Activated CD8-positive, alpha-beta memory T cell treated with anti-CD3 and anti-CD28 coated beads, Interleukin-2, amount 50 U/mL, for 1 hour (primary cell): Measurements from ENCODE around the gene TCEAL8.
"Not testable (repeated sequence)": the region's sequence is repeated elsewhere in the genome, so short reads cannot be mapped to it uniquely, and the experiment has no call there.

Experiments
- DNase-seq: peaks from one replicate; pipeline ENCODE4 v3.0.0-alpha.2; 2020; ENCODE audit errors: extremely low read depth

TCEAL8 gene, protein sequence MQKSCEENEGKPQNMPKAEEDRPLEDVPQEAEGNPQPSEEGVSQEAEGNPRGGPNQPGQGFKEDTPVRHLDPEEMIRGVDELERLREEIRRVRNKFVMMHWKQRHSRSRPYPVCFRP

GRCh38 chrX:103254921-103255493 is at the start of gene TCEAL8:
Gene TCEAL8, minus strand, starts transcription at chrX:103255155. Its CDS starts 1,176 bp downstream, at chrX:103253979.
- peak; percentile 24 for DNase-seq

GRCh38 chrX:103304705-103305104 is 49.8 kb upstream of the TCEAL8 start:
- DNase-seq = no peak

GRCh38 chrX:103293118-103293517 is 38.2 kb upstream of the TCEAL8 start:
- no peak for DNase-seq

DNA sequence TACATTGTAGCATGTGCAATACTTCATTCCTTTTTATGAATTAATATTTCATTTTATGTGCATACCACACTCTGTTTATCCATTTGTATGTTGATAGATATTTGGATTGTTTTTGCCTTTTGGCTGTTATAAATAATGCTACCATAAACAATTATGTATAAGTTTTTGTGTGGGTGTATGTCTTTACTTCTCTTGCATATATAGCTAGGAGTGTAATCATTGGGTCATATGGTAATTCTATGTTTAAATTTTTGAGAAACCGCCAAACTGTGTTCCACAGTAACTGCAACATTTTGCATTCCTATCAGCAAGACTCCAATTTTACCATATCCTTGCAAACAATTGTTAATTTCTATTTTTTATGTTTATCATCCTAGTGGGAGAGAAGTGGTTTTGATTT is 24.7 kb upstream of the TCEAL8 start:
- no peak for DNase-seq

GRCh38 chrX:103276581-103277002 is 21.6 kb upstream of the TCEAL8 start, which contains the start of gene TCEAL5:
Gene TCEAL5, minus strand, starts transcription at chrX:103276750. Its CDS starts 2,187 bp downstream, at chrX:103274563.
- DNase-seq = no peak

GRCh38 chrX:103275947-103276567 is 21.1 kb upstream of the TCEAL8 start:
- no peak for DNase-seq

DNA sequence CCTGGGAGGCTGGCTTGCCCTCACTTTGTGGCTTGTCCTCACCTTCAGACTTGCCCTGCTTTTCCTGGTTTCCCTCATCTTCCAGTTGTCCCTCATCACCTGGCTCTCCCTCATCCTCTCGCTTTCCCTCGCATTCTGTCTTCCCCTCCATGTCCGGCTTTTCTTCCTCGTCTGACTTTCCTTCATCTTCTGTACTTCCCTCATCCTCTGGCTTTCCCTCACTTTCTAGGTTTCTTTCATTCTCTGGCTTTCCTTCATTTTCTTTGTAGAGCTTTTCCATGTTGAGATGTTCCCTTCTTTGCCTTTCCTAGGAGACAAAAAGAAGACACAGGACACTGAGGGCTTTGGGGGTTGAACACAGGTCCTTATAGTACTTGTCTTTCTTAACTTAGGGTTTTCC is 19.3 kb upstream of the TCEAL8 start:
- no peak for DNase-seq

DNA sequence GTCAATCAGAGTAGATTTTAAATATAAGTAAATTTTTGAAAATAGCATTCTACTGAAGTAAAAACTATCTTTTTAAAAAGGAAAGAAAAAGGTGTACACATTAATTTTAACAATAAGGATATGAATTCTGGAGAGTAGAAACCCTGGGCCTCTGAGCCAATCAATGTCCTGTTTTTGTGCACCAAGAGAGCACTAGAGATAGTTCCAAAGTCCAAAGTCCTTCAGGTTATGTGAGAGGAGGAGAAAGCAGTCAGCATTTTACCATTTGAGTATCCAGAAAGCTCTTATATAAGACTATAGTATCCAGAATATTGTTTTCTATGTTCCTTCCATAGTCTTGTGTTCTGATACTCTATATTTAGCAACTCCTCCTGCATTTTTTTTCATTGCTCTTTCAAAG is 3.3 kb upstream of the TCEAL8 start:
- no peak for DNase-seq

DNA sequence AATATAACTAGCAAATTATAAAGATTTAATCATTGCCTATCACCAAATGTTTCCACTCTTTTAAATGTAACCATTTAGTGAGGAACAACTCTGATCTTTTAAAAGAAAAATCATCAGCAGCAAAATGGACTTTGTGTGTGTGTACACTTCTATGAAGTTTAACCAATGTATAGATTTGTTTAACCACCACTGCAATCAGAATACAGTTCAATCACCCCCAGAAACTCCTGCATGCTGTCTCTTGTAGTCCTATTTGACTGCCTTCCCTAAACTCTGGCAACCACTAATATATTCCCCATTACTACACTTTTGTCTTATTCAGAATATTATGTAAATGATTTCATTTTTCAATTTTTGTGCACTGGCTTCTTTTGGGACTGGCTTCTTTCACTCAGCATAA is 1.7 kb upstream of the TCEAL8 start:
- DNase-seq = no peak

- no peak for DNase-seq
These were observed 657 bp downstream of the TCEAL8 start for GRCh38 chrX:103254171-103254824.

- no peak for DNase-seq
These were observed 1.3 kb downstream of the TCEAL8 start for GRCh38 chrX:103253608-103254007.

DNA sequence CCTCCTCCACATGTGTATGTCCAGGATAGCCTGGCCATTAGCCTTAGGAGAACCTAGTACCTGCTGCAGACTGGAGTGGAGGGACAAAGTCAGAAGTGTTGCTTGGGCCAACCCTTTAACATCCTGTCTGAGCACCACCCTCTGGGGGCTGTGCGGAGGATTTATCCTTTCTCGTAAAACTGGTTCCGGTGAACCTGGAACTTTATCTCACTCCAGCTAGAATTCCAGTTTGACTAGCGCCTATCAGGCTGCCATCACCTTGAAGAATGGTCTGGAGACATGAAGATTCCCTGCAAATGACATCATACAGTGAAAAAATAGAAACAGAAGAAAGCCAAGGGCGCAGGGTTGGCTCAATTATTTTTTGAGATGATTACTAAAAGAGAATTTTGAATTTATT is 4.0 kb downstream of the TCEAL8 start:
- no peak for DNase-seq

DNA sequence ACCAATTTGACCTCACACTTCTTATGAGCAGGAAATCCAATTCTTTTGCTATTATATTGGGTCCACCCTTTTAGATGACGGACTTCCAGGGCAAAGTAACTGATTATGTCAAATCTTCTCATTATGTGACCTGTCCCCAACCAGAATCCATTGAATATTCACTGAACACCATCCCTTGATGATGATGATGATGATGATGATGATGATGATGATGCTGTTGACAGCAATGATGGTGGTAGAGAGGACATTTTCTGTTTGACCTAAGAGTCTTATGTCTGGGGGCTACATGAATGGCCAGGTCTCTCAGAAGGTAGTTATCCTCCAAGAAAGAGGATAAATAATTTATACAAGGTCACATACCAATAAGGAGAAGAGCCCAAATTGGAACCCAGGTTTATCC is 5.2 kb downstream of the TCEAL8 start:
- no peak for DNase-seq

- no peak for DNase-seq
These were observed 6.4 kb downstream of the TCEAL8 start for GRCh38 chrX:103248553-103248952.

DNA sequence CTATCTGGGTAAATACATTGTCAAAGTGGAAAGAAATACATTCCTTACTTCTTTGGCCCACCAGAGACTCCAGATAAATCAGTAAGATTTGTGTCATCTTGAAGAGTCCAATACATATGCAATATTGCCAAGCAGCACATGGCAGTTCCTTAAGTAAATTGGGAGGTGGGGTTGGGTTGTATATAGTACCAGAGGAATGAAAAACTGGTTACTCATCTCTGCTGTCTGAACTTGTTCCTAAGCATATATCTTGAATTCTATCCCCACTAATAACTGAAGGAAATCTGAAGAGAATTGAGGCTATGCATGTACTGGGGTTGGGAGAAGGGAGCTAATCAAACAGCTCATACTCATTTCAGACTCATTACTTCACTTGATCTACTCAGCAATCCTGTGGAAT is 14.8 kb downstream of the TCEAL8 start:
- no peak for DNase-seq

DNA sequence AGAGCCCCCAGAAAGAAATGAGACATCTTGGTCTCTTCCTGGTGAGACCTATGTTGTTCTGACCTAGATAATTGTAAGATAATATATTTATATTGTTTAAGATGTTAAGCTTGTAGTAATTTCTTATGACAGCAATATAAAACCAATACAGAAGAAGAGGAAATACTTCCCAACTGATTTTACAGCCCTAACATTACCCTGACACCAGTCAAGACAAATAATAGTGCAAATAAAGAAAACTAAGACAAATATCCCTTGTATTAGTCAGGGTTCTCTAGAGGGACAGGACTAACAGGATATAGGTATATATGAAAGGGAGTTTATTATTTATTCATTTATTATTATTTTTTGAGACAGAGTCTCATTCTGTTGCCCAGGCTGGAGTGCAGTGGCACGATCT is 18.7 kb downstream of the TCEAL8 start:
- DNase-seq = no peak

GRCh38 chrX:103235608-103236007 is 19.3 kb downstream of the TCEAL8 start:
- not testable (repeated sequence) for DNase-seq

DNA sequence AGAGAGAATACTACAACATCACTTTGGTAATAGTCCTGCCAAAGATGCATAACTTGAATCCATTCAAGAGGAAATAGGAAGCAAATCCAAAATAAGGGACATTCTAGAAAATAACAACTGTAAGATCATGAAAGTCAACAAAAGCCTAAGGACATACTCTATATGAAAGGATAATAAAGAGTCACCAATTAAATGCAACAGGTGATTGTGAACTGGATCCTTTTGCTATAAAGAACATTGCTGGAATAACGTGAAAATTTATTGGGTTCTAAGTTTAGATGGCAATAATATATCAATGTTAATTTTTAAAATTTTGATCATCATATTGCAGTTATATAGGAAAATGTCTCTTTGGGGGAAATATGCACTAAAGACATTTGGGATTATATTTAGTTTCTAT is 20.1 kb downstream of the TCEAL8 start:
- no peak for DNase-seq

- DNase-seq = no peak
These were observed 21.7 kb downstream of the TCEAL8 start for GRCh38 chrX:103233263-103233662.

DNA sequence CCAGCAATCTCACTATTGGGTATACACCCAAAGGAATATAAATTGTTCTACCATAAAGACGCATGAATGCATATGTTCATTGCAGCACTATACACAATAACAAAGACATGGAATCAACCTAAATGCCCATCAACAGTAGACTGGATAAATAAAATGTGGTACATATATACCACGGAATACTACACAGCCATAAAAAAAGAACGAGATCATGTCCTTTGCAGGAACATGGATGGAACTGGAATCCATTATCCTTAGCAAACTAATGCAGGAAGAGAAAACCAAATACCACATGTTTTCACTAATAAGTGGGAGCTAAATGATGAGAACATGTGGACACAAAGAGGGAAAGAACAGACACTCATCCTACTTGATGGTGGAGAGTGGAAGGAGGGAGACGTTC is 29.0 kb downstream of the TCEAL8 start:
- not testable (repeated sequence) for DNase-seq

DNA sequence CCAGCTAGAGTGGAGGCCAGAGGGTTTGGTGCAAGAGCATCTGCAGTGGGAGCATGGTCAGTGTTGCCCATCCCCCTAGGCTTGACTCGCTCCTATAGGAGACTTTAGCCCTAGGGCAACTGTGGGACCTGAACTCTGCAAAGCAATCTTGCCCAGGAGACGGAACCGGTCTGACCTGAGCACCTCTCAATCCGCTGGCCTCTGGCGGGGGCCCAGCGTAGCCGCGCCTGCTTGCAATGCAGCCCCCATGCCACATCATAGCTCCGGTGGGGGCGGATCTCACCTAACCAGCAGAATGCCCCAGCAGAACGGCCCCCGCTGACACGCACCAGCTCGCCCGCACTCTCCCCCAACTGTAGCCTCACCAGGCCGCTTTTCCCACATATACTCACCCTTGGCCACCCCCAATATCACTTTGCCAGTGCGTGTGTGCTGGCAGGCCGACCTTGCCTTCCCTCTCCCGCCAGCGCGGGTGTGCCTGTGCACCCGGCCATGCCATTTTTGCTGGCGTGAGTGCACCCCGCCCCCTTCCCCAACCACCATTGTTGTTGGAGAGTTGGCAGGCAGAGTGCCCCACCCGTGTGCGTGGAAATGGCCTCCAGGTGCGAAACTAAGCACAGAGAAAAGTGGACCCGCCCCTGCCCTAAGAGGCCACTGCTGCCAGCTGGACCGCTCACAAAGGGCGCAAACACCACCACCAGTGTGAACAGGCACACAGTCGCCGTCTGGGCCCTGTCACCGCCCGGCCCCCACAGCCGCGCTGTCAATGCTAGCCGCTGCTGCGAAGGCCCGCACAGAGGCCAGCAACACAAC is 34.2 kb downstream of the TCEAL8 start:
- DNase-seq = no peak

DNA sequence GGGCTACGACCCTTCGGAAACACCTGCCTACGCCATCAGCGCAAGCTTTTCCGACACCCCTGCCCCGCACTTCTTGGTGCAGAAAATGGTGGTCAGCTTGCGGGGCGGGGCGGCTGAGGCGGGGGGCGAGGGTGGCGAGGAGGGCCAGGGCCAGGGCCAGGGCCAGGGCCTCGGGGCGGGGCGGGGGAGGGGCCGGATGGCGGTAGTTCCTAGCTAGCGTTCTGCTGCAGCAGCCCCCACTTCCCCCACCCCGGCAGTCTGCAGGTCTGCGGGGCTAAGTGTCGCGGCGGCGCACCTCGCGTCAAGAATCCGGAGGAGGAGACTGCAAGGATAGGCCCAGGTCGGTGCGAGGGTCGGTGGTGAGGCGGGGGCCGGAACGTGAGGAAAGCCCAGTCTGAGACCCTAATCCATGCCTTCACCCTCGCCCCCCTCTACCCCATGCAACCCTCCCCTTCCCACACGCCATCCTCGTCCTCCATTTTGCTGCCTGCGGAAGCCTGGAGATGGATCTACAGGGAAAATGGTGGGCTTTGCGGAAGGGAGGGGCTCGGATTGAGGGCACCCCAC is 39.4 kb downstream of the TCEAL8 start:
- no peak for DNase-seq
